GM18951 (cell line): ENCODE data around the gene NLGN3.

Experiments
- POLR2A ChIP-seq: IDR thresholded peaks from 4 replicates; pipeline ENCODE4 v1.6.1; 2011; ENCODE audit warnings: mild to moderate bottlenecking; ENCODE audit not compliant: insufficient read length, insufficient read depth; ENCODE audit errors: extremely low read depth
- in situ Hi-C: fragments of 300-500 bp; cut with MboI; formaldehyde crosslinking; loops from one replicate; pipeline ENCODE4 v1.12.0; 2022; ENCODE audit warnings: low sequenced_read_pairs, mixed read lengths, inconsistent platforms; ENCODE audit not compliant: unreplicated experiment

Gene NLGN3

DNA sequence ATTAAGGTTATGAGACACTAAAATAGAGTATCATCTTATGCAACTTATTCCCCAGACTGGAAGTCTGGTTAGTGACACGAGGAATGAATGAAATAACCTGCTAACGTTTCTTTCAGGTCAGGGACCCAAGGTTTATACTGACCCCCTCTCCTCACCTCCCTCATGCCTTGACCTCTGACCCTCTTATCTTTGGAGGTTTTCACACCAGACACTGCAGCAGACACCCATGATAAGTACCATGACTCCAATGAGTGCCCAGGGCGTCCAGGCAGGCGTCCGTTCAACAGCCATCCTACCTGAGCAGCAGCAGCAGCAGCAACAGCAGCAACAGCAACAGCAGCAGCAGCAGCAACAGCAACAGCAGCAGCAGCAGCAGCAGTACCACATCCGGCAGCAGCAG, 4.2 kb upstream of the NLGN3 start:
- in situ Hi-C loops = no loop called here
- TF ChIP-seq POLR2A = no peak

DNA sequence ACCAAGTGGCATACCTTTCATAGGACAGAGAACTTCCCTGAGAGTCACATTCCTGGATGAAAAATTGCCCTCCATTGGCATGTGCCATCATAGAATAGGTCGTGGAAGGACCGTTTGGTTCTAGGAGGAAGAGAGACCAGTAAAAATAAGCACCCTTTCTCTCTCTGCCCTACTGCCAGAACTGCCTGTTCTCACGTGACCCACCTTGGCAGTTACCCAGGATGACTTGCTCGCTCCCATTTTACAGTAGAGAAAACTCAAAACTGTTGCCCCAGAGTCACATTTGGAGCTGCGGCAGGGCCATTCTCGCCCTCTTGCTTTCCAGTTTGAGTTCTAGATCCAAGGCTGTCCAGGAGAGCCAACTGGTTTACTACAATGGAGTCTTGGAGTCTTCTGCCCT, 1.1 kb upstream of the NLGN3 start:
- no peak for TF ChIP-seq POLR2A
- in situ Hi-C loops = no loop called here

DNA sequence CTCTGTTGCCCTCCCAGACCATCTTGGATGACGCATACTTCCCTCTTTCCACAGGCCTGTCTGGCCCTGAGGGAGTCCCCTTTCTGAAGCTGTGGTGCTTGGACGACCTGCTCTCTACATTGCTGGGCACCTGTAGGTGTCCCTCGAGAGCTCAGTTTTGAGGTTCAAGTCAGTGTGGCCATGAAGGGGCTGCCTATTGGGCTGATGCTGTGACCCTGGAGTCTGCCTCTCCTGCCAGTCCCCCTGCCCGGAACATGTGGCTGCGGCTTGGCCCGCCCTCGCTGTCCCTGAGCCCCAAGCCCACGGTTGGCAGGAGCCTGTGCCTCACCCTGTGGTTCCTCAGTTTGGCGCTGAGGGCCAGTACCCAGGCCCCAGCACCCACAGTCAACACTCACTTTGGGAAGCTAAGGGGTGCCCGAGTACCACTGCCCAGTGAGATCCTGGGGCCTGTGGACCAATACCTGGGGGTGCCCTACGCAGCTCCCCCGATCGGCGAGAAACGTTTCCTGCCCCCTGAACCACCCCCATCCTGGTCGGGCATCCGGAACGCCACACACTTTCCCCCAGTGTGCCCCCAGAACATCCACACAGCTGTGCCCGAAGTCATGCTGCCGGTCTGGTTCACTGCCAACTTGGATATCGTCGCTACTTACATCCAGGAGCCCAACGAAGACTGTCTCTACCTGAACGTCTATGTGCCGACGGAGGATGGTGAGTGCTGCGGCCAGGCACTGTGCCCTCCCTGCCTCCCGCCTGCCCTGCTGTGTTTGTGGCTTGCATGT, 3.0 kb downstream of the NLGN3 start:
- no peak for TF ChIP-seq POLR2A
- in situ Hi-C loops = no loop called here

DNA sequence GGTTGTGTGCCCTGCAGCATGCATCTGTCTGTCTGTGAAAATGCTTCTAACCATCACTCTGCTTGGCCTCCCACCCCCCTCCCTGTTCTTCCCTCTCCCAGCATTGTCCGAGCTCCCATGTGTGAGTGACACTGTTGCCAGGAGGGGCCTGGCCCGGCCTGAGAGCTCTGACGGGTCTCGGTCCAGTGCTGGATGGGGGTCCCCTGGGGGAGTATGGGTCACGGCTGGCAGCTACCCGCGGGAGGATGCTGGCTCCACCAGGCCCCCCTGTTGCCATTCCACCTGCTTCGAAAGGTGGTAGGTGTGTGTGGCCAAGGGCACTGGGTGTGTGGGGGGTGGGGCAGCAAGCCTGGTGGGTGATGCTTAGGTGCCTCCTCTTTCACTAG, 3.6 kb downstream of the NLGN3 start:
- TF ChIP-seq POLR2A = no peak

DNA sequence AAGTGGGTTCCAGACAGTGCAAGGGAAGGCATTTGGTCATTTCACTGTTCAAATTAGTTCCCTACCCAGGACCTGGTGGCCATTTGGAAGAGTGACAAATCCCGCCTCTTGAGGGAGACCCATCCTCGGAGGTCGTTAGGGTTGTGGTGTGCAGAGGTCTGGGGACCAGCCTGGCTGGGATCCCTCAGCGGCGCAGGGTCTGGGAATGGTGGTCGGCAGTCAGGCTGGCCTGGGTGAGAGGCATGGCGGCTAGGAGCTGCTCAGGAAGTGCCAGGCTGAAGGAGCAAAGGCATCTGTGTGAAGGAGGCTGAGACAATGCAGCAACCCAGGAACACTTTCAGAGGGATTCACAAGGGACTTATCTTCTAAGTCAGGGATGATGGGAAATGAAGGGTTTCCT, 6.7 kb downstream of the NLGN3 start:
- in situ Hi-C loops = loop anchor here (25.0 kb wide), 1 partner anchor 389 kb away; no protein-coding TSS in a partner anchor

More for the DNA sequence above, 3.6 kb downstream of the NLGN3 start:
- in situ Hi-C loops = no loop called here

DNA sequence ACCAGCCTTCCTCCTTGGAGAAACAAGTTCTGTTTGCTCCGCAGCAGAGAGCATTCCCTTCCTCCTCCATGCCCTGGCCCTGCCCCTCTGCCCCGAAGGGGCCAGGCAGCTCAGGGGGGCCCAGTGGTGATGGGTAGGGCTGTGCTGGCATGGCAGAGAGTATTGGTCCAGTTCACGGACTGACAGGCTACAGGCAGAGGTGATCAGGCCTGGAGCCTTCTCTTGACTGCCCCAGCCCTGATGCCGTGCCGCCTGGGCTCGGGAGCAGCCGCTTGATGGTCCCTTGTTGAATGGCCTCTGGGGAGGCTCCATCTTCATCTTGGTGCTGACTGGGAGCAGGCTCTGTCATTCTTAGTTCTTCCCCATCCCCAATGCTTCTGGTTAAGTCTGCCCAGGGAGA, 9.6 kb downstream of the NLGN3 start:
- in situ Hi-C loops = loop anchor here (25.0 kb wide), 1 partner anchor 392 kb away; no protein-coding TSS in a partner anchor
- no peak for TF ChIP-seq POLR2A

More for the DNA sequence above, 6.7 kb downstream of the NLGN3 start:
- TF ChIP-seq POLR2A = no peak

DNA sequence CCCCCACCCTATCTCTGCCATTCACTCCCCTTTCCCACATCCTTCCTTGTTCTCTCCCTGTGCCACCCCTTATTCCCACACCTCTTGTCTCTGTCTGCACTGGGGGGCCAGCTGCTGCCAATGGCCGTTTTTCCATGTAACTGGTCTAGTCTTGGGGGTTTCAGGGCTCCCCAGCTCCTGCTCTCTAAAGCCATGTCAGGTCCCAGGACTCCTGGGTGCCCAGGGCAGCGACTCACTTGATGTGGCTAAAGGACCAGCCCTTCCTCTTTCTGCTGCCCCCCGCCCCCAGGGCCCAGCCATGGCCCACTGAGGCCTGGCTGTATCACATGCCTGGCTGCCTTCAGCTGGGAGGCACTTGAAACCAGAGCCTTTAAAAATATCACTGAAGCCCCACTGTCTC, 10.0 kb downstream of the NLGN3 start:
- in situ Hi-C loops = loop anchor here (25.0 kb wide), 1 partner anchor 392 kb away; no protein-coding TSS in a partner anchor

DNA sequence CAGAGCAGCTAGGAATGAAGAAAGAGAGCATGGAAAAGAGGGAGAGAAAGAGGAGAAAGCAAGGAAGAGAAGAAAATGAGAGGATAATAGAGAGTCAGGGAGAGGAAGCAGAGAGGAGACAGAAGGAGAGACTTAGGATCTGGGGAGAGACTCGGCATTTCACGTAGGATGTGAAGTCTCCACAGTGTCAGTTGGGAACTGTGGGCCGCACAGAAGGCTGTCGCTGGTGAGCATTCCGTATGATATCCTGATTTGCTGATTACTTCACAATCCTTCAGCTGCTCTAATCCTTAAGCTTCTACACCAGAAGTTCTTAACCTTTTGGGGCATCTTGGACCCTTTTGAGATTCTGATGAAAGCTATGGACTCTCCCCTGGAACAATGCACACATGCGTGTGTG, 14.0 kb downstream of the NLGN3 start:
- no peak for TF ChIP-seq POLR2A
- in situ Hi-C loops = loop anchor here (25.0 kb wide), 1 partner anchor 396 kb away; no protein-coding TSS in a partner anchor

More for the DNA sequence above, 10.0 kb downstream of the NLGN3 start:
- TF ChIP-seq POLR2A = no peak

DNA sequence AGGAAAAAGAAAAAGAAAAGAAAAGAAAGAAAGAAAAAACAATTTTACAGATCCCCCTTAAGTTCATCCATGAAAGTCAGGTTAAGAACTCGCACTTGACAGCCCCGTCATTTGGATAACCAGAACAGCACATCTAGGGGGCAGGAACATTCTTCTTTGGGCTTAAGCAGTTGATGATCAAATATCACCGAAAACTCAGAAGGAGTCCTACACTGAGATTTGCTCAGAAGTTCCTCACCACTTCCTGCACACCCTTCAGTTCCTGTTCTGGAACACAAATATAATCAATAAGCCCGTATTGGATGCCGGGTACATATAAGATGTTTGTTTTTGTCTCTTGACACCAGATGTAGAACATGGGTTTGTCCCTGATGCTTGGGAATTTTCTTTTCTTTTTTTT, 14.7 kb downstream of the NLGN3 start:
- in situ Hi-C loops = loop anchor here (25.0 kb wide), 1 partner anchor 397 kb away; no protein-coding TSS in a partner anchor
- TF ChIP-seq POLR2A = no peak

DNA sequence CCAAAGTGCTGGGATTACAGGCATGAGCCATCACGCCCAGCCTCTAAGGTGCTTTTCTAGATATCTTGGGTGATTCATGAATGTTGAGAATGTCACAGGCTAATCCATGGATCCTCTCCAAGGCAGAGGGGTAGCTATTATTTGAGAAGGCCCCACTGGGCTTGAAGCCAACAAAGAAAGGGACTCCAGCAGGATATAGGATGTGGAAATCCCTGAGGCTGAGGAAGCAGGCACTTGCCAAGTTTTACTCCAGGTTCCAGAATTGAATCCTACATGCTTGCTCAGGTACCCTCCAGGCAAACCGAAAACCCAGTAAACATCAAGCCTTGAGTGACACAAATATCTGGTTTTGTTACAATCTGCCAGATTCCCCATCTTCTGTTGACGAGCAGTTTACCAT, 15.8 kb downstream of the NLGN3 start:
- TF ChIP-seq POLR2A = no peak
- in situ Hi-C loops = loop anchor here (25.0 kb wide), 1 partner anchor 398 kb away; no protein-coding TSS in a partner anchor

DNA sequence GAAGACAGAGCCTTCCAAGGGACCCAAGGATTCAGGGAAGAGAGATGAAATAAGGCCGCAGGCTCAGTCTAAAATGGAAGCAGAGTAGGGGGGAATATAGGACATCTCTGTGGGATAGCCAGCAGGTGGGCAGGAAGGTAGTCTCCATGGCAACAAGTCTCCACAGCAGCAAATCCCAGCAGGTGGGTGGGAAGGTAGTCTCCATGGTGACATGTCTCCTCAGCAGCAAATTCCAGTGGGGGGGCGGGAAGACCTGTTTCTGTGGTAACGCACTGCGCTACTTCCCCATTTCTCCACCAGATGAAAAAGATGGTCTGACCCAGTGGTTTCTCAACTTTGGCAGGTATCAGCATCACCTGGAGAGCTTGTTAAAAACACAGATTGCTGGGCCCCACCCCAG, 18.3 kb downstream of the NLGN3 start:
- TF ChIP-seq POLR2A = no peak
- in situ Hi-C loops = loop anchor here (25.0 kb wide), 1 partner anchor 401 kb away; no protein-coding TSS in a partner anchor

DNA sequence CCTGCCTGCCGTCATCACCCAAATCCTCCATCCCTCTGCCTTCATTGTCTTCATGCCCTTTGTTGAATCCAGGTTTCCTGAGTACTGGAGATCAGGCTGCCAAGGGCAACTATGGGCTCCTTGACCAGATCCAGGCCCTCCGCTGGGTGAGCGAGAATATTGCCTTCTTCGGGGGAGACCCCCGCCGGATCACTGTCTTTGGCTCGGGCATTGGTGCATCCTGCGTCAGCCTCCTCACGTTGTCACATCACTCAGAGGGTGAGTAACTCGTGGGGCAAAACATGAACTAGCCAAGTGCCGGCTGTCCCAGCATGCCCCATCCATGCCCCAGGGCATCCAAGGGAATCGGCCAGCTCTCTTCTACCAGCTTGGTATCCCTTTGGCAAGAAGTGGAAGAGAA, 19.4 kb downstream of the NLGN3 start:
- in situ Hi-C loops = loop anchor here (25.0 kb wide), 1 partner anchor 402 kb away; no protein-coding TSS in a partner anchor

DNA sequence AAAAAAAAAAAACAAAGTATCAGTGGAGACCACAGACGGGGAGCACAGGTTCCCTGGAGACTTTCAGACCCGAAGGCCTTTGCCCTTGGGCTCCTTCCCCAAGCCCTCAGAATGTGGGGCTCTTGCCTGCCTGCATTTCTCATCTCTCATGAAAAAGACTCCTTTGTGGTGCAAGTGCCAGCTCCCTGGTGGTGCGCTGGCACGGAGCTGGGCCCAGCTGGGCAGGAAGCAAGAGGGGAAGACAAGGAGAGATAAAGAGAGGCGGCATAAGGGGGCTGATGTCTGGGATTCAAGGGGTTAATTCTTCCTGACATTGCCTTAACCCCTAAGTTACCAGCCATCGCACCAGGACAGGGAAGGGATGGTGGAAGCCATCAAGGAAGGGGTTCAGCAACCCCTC, 21.8 kb downstream of the NLGN3 start:
- TF ChIP-seq POLR2A = no peak
- in situ Hi-C loops = loop anchor here (25.0 kb wide), 1 partner anchor 404 kb away; no protein-coding TSS in a partner anchor

More for the DNA sequence above, 19.4 kb downstream of the NLGN3 start:
- TF ChIP-seq POLR2A = no peak
